Measurements from ENCODE around the gene LYPD3. TPM values are rescaled to one million over a fixed set of nuclear protein-coding genes. Genes with fewer than 3 reads are reported as not detected.

LYPD3 gene
- total and polyA plus RNA-seq, 12 donors, result 0.18 to 1.9 (median 0.84) TPM

GRCh38 chr19:43495082-43495481, 29.7 kb upstream of the LYPD3 start:
- no peaks in the 10 kb centered on the region for H3K9me3 ChIP-seq (replicated peaks in 1 of 3)
- H3K27ac ChIP-seq, result no peak overlapping the region
- H3K4me3 ChIP-seq, result no peak overlapping the region
- WGBS, 4 donors, result 68 to 89% (median 85%) methylated on average over 2 to 8 of the region's 8 CpGs
- TF ChIP-seq POLR2A (IDR thresholded peaks at IDR 0.05), result no peak
- TF ChIP-seq, protein P1, sequence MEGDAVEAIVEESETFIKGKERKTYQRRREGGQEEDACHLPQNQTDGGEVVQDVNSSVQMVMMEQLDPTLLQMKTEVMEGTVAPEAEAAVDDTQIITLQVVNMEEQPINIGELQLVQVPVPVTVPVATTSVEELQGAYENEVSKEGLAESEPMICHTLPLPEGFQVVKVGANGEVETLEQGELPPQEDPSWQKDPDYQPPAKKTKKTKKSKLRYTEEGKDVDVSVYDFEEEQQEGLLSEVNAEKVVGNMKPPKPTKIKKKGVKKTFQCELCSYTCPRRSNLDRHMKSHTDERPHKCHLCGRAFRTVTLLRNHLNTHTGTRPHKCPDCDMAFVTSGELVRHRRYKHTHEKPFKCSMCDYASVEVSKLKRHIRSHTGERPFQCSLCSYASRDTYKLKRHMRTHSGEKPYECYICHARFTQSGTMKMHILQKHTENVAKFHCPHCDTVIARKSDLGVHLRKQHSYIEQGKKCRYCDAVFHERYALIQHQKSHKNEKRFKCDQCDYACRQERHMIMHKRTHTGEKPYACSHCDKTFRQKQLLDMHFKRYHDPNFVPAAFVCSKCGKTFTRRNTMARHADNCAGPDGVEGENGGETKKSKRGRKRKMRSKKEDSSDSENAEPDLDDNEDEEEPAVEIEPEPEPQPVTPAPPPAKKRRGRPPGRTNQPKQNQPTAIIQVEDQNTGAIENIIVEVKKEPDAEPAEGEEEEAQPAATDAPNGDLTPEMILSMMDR (IDR thresholded peaks at IDR 0.05), result no peak
- intact Hi-C loops (cut with DNase I), result no loop called here
- H3K4me1 ChIP-seq (replicated peaks in 1 of 2), result peaks cover 0 to 8% of the 10 kb centered on the region in 2 donors
- no peaks in the 10 kb centered on the region for H3K27me3 ChIP-seq
- H3K36me3 ChIP-seq (replicated peaks in 1 of 2), result peaks cover 0 to 17% of the 10 kb centered on the region in 2 donors
- no peak for DNase-seq

GRCh38 chr19:43490759-43491158, 25.4 kb upstream of the LYPD3 start:
- H3K9me3 ChIP-seq (replicated peaks in 1 of 3), result no peaks in the 10 kb centered on the region
- no peaks in the 10 kb centered on the region for H3K27me3 ChIP-seq
- WGBS, 4 donors, result 92 to 96% (median 94%) methylated on average over 5 of the region's 5 CpGs
- H3K4me3 ChIP-seq, result no peak overlapping the region
- peaks cover 0 to 6% of the 10 kb centered on the region in 2 donors for H3K4me1 ChIP-seq (replicated peaks in 1 of 2)
- H3K36me3 ChIP-seq (replicated peaks in 1 of 2), result peaks cover 0 to 12% of the 10 kb centered on the region in 2 donors
- DNase-seq, result no peak
- TF ChIP-seq, protein P1 (IDR thresholded peaks at IDR 0.05), result no peak
- TF ChIP-seq POLR2A (IDR thresholded peaks at IDR 0.05), result no peak
- no peak overlapping the region for H3K27ac ChIP-seq
- intact Hi-C loops (cut with DNase I), result no loop called here

DNA sequence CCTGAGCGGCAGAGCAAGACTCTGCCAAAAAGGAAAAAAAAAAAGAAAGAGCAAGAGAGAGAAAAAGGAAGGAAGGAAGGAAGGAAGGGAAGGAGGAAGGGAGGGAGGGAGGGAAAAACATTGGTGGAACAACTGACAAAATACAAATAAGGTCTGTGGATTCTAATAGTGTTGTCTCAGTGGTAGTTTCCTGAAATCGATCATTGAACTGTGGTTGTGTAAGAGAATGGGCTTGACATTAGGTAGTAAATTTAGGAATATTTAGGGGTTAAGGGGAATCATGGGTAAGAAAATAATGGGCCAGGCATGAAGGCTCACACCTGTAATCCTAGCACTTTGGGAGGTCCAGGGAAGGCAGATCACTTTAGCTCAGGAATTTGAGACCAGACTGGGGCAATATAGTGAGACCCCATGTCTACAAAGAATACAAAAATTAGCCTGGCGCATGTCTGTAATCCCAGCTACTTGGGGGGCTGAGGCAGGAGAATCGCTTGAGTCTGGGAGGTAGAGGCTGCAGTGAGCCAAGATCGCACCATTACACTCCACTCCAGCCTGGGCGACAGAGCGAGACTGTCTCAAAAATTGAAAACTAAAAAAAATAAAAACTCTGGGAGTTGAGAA, 24.7 kb upstream of the LYPD3 start:
- Histone ChIP-seq H3K27ac (no peak overlapping the region), H3K9me3 (replicated peaks in 1 of 3) (no peaks in the 10 kb centered on the region), H3K36me3 (replicated peaks in 1 of 2) (peaks cover 0 to 5% of the 10 kb centered on the region in 2 donors), H3K27me3 (no peaks in the 10 kb centered on the region), H3K4me3 (no peak overlapping the region), H3K4me1 (replicated peaks in 1 of 2) (peaks cover 0 to 6% of the 10 kb centered on the region in 2 donors)
- 87 to 94% (median 93%) methylated on average over 7 of the region's 7 CpGs for WGBS, 4 donors
- DNase-seq, result no peak
- TF ChIP-seq POLR2A (IDR thresholded peaks at IDR 0.05), result no peak
- TF ChIP-seq, protein P1 (IDR thresholded peaks at IDR 0.05), result no peak
- intact Hi-C loops (cut with DNase I), result no loop called here

DNA sequence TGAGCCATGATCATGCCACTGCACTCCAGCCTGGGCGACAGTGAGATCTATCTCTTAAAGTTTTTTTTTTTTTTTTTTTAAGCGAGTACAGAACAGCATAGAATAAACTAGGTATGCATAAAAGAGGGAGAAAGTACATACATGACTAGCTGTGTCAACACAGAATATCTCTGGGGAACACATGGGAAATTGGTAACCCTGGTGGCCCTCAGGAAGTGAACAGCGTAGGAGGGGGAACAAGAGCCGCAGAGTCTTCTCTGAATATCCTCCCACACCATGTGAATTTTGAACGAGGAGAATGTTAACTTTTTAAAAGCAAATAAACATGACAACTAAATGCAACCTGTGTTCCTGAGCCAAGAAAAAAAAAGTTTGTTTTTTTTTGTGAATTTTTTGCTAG, 23.9 kb upstream of the LYPD3 start:
- H3K36me3 ChIP-seq (replicated peaks in 1 of 2), result peaks cover 0 to 5% of the 10 kb centered on the region in 2 donors
- 64 to 69% (median 67%) methylated on average over 5 of the region's 5 CpGs for WGBS, 4 donors

More for the DNA sequence above, 23.9 kb upstream of the LYPD3 start:
- no peak overlapping the region for H3K4me3 ChIP-seq
- intact Hi-C loops (cut with DNase I), result no loop called here
- no peak overlapping the region for H3K27ac ChIP-seq
- no peaks in the 10 kb centered on the region for H3K27me3 ChIP-seq
- H3K9me3 ChIP-seq (replicated peaks in 1 of 3), result no peaks in the 10 kb centered on the region
- no peak for DNase-seq
- no peak for TF ChIP-seq POLR2A (IDR thresholded peaks at IDR 0.05)
- TF ChIP-seq, protein P1 (IDR thresholded peaks at IDR 0.05), result no peak
- peaks cover 0 to 6% of the 10 kb centered on the region in 2 donors for H3K4me1 ChIP-seq (replicated peaks in 1 of 2)
